ENCODE data around the gene ZCCHC14. TPM values are rescaled to one million over a fixed set of nuclear protein-coding genes. Genes with fewer than 3 reads are reported as not detected.

The ZCCHC14 gene
- total and polyA plus RNA-seq, 2 of the 13 experiments (the other 11 are each of a cell fraction or from before 2014, with no cell fraction given), result 12.4 to 12.5 TPM

DNA sequence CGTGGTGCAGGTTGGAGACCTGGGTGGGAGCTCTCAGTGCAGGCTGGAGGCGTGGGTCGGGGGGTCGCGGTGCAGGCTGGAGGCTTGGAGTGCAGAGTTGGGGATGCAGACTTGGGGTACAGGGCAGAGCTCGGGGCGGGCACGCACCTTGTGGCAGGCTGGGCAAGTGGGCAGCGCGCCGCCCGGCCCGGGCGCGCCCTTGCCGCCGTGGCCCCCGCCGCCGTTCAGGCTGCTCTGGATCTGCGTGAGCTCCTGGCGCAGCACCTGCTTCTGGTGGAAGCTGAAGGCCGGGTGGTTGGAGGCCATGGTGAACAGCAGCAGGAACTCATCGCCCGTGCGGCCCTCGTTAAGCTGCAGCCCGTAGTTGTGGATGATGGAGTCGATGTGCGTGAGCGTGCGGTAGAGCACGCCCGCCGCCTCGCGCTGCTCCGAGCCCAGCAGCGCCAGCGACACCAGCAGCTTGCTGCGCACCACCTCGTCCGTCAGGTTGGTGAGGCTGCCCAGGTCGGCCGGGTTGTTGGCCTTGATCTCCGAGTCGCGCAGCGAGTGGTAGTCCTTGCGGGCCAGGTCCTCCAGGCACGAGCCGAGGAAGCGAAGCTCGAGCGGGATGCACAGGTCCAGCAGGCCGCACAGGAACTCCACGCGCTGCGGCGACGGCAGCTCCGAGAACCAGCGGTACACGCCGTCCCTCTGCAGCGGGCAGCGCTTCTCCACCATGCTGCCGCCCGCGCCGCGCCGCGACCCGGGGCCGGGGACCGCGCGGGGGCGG is 1.1 kb downstream of the ZCCHC14 start (continued):
- TF ChIP-seq HOXA3 (CRISPR knock-in tag; IDR thresholded peaks at IDR 0.05), result peak; percentile 43; the same call in 1 of the 2 replicates
- TF ChIP-seq, protein P1, sequence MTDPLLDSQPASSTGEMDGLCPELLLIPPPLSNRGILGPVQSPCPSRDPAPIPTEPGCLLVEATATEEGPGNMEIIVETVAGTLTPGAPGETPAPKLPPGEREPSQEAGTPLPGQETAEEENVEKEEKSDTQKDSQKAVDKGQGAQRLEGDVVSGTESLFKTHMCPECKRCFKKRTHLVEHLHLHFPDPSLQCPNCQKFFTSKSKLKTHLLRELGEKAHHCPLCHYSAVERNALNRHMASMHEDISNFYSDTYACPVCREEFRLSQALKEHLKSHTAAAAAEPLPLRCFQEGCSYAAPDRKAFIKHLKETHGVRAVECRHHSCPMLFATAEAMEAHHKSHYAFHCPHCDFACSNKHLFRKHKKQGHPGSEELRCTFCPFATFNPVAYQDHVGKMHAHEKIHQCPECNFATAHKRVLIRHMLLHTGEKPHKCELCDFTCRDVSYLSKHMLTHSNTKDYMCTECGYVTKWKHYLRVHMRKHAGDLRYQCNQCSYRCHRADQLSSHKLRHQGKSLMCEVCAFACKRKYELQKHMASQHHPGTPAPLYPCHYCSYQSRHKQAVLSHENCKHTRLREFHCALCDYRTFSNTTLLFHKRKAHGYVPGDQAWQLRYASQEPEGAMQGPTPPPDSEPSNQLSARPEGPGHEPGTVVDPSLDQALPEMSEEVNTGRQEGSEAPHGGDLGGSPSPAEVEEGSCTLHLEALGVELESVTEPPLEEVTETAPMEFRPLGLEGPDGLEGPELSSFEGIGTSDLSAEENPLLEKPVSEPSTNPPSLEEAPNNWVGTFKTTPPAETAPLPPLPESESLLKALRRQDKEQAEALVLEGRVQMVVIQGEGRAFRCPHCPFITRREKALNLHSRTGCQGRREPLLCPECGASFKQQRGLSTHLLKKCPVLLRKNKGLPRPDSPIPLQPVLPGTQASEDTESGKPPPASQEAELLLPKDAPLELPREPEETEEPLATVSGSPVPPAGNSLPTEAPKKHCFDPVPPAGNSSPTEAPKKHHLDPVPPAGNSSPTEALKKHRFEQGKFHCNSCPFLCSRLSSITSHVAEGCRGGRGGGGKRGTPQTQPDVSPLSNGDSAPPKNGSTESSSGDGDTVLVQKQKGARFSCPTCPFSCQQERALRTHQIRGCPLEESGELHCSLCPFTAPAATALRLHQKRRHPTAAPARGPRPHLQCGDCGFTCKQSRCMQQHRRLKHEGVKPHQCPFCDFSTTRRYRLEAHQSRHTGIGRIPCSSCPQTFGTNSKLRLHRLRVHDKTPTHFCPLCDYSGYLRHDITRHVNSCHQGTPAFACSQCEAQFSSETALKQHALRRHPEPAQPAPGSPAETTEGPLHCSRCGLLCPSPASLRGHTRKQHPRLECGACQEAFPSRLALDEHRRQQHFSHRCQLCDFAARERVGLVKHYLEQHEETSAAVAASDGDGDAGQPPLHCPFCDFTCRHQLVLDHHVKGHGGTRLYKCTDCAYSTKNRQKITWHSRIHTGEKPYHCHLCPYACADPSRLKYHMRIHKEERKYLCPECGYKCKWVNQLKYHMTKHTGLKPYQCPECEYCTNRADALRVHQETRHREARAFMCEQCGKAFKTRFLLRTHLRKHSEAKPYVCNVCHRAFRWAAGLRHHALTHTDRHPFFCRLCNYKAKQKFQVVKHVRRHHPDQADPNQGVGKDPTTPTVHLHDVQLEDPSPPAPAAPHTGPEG (CRISPR knock-in tag; IDR thresholded peaks at IDR 0.05), result peak; percentile 56; the same call in 1 of the 2 replicates
- TF ChIP-seq, protein P2, sequence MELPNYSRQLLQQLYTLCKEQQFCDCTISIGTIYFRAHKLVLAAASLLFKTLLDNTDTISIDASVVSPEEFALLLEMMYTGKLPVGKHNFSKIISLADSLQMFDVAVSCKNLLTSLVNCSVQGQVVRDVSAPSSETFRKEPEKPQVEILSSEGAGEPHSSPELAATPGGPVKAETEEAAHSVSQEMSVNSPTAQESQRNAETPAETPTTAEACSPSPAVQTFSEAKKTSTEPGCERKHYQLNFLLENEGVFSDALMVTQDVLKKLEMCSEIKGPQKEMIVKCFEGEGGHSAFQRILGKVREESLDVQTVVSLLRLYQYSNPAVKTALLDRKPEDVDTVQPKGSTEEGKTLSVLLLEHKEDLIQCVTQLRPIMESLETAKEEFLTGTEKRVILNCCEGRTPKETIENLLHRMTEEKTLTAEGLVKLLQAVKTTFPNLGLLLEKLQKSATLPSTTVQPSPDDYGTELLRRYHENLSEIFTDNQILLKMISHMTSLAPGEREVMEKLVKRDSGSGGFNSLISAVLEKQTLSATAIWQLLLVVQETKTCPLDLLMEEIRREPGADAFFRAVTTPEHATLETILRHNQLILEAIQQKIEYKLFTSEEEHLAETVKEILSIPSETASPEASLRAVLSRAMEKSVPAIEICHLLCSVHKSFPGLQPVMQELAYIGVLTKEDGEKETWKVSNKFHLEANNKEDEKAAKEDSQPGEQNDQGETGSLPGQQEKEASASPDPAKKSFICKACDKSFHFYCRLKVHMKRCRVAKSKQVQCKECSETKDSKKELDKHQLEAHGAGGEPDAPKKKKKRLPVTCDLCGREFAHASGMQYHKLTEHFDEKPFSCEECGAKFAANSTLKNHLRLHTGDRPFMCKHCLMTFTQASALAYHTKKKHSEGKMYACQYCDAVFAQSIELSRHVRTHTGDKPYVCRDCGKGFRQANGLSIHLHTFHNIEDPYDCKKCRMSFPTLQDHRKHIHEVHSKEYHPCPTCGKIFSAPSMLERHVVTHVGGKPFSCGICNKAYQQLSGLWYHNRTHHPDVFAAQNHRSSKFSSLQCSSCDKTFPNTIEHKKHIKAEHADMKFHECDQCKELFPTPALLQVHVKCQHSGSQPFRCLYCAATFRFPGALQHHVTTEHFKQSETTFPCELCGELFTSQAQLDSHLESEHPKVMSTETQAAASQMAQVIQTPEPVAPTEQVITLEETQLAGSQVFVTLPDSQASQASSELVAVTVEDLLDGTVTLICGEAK (IDR thresholded peaks at IDR 0.05), result no peak
- TF ChIP-seq, protein P2 (CRISPR knock-in tag; IDR thresholded peaks at IDR 0.05), result 0 out of 2 replicates have a peak, but pooled peaks have one; percentile 56
- no peak for TF ChIP-seq MLLT10 (CRISPR knock-in tag; IDR thresholded peaks at IDR 0.05)
- TF ChIP-seq ZZZ3 (CRISPR knock-in tag; IDR thresholded peaks at IDR 0.05; ENCODE audit: borderline replicate concordance), result no peak
- 0 out of 2 replicates have a peak, but pooled peaks have one; percentile 48 for TF ChIP-seq ZNF777 (CRISPR knock-in tag; IDR thresholded peaks at IDR 0.05)
- TF ChIP-seq, protein P3, sequence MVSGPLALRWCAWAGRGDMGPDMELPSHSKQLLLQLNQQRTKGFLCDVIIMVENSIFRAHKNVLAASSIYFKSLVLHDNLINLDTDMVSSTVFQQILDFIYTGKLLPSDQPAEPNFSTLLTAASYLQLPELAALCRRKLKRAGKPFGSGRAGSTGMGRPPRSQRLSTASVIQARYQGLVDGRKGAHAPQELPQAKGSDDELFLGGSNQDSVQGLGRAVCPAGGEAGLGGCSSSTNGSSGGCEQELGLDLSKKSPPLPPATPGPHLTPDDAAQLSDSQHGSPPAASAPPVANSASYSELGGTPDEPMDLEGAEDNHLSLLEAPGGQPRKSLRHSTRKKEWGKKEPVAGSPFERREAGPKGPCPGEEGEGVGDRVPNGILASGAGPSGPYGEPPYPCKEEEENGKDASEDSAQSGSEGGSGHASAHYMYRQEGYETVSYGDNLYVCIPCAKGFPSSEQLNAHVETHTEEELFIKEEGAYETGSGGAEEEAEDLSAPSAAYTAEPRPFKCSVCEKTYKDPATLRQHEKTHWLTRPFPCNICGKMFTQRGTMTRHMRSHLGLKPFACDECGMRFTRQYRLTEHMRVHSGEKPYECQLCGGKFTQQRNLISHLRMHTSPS (CRISPR knock-in tag; IDR thresholded peaks at IDR 0.05; ENCODE audit: low read depth), result no peak; the same call in 1 of the 2 replicates
- no peak for TF ChIP-seq YEATS2 (CRISPR knock-in tag; IDR thresholded peaks at IDR 0.05; ENCODE audit: borderline replicate concordance)
- TF ChIP-seq, protein P4, sequence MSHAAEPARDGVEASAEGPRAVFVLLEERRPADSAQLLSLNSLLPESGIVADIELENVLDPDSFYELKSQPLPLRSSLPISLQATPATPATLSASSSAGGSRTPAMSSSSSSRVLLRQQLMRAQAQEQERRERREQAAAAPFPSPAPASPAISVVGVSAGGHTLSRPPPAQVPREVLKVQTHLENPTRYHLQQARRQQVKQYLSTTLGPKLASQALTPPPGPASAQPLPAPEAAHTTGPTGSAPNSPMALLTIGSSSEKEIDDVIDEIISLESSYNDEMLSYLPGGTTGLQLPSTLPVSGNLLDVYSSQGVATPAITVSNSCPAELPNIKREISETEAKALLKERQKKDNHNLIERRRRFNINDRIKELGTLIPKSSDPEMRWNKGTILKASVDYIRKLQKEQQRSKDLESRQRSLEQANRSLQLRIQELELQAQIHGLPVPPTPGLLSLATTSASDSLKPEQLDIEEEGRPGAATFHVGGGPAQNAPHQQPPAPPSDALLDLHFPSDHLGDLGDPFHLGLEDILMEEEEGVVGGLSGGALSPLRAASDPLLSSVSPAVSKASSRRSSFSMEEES (CRISPR knock-in tag; IDR thresholded peaks at IDR 0.05), result no peak

Data from HepG2 (cell line).